HEK293 (cell line): ENCODE results near the gene GPRC5B.

ENCODE experiments used
- CTCF ChIA-PET: fragments of 350-600 bp; formaldehyde crosslinking; extraction: SDS; loops from one replicate; lab custom pipeline; 2021; ENCODE audit warnings: antibody characterized with exemption; lab: Yijun Ruan, JAX
- POLR2A ChIA-PET: fragments of 300-600 bp; formaldehyde crosslinking; extraction: SDS; loops from one replicate; lab custom pipeline; 2020; ENCODE audit warnings: antibody characterized with exemption, inconsistent platforms; lab: Yijun Ruan, JAX
- H3K27ac ChIP-seq: fragments of 200-500 bp; sonication (Bioruptor generic); 2 replicates; pipeline ENCODE4 v1.5.1; 2014; ENCODE audit warnings: low read depth, low read length, control low read depth, inconsistent platforms; ENCODE audit errors: extremely low read depth
- H3K36me3 ChIP-seq, 2 experiments: fragments of 200-500 bp in 1 of 2; sonication (Bioruptor generic) in 1 of 2; 1 replicate in 1 of 2; 2 replicates in 1 of 2; pipeline ENCODE4 v1.5.1; 2014 to 2017; ENCODE audit warnings: inconsistent platforms in 2 of 2, low read length in 2 of 2; ENCODE audit not compliant: control insufficient read depth in 2 of 2, insufficient read depth in 1 of 2
- H3K4me1 ChIP-seq: fragments of 200-500 bp; sonication (Bioruptor generic); 2 replicates; pipeline ENCODE4 v1.5.1; 2014; ENCODE audit warnings: mild to moderate bottlenecking, low read length, inconsistent platforms; ENCODE audit not compliant: control insufficient read depth, insufficient read depth
- H3K4me3 ChIP-seq: 2 replicates; pipeline ENCODE4 v1.5.1; 2011; ENCODE audit warnings: low read depth, mild to moderate bottlenecking, control low read depth, low read length, moderate library complexity
- H3K9me3 ChIP-seq: fragments of 200-500 bp; sonication (Bioruptor generic); 2 replicates; pipeline ENCODE4 v1.5.1; 2014; ENCODE audit warnings: low read depth, low read length, inconsistent platforms; ENCODE audit not compliant: control insufficient read depth, insufficient read depth
- GLI4 ChIP-seq: fragments of 450-650 bp; formaldehyde crosslinking; IDR thresholded peaks from 2 replicates; pipeline ENCODE4 v1.5.1; 2016; ENCODE audit warnings: missing biosample characterization, missing genetic modification characterization
- OSR2 ChIP-seq: fragments of 450-650 bp; formaldehyde crosslinking; IDR thresholded peaks from 2 replicates; pipeline ENCODE4 v1.5.1; 2016; ENCODE audit warnings: missing biosample characterization, missing genetic modification characterization
- SCRT2 ChIP-seq: fragments of 450-650 bp; formaldehyde crosslinking; IDR thresholded peaks from 2 replicates; pipeline ENCODE4 v1.5.1; 2016; ENCODE audit warnings: missing biosample characterization, missing genetic modification characterization
- SP7 ChIP-seq: fragments of 450-650 bp; formaldehyde crosslinking; IDR thresholded peaks from 2 replicates; pipeline ENCODE4 v1.5.1; 2016; ENCODE audit warnings: missing biosample characterization, missing genetic modification characterization
- ZEB2 ChIP-seq: fragments of 450-650 bp; formaldehyde crosslinking; IDR thresholded peaks from 2 replicates; pipeline ENCODE4 v1.5.1; 2016; ENCODE audit warnings: missing biosample characterization, missing genetic modification characterization
- ZIC2 ChIP-seq: fragments of 450-650 bp; formaldehyde crosslinking; IDR thresholded peaks from 2 replicates; pipeline ENCODE4 v1.5.1; 2016; ENCODE audit warnings: missing biosample characterization, missing genetic modification characterization
- ZNF146 ChIP-seq: fragments of 450-650 bp; formaldehyde crosslinking; IDR thresholded peaks from 2 replicates; pipeline ENCODE4 v1.5.1; 2016; ENCODE audit warnings: missing biosample characterization, missing genetic modification characterization
- ZNF266 ChIP-seq: fragments of 450-650 bp; formaldehyde crosslinking; IDR thresholded peaks from 2 replicates; pipeline ENCODE4 v1.5.1; 2016; ENCODE audit warnings: missing biosample characterization, missing genetic modification characterization, low read depth
- ZNF341 ChIP-seq: fragments of 450-650 bp; formaldehyde crosslinking; IDR thresholded peaks from 2 replicates; pipeline ENCODE4; 2016; ENCODE audit warnings: low read depth, missing biosample characterization, missing genetic modification characterization
- ZNF350 ChIP-seq: fragments of 450-650 bp; formaldehyde crosslinking; IDR thresholded peaks from 2 replicates; pipeline ENCODE4 v1.5.0; 2017; ENCODE audit warnings: missing biosample characterization, mild to moderate bottlenecking, missing genetic modification characterization
- ZNF423 ChIP-seq: fragments of 450-650 bp; formaldehyde crosslinking; IDR thresholded peaks from 2 replicates; pipeline ENCODE4 v1.5.1; 2016; ENCODE audit warnings: missing biosample characterization, missing genetic modification characterization
- ZNF473 ChIP-seq: fragments of 450-650 bp; formaldehyde crosslinking; IDR thresholded peaks from 2 replicates; pipeline ENCODE4 v1.5.1; 2017; ENCODE audit warnings: missing biosample characterization, missing genetic modification characterization
- ZNF629 ChIP-seq: fragments of 450-650 bp; formaldehyde crosslinking; IDR thresholded peaks from 2 replicates; pipeline ENCODE4 v1.5.1; 2017; ENCODE audit warnings: missing biosample characterization, missing genetic modification characterization
- ZSCAN16 ChIP-seq: fragments of 450-650 bp; formaldehyde crosslinking; IDR thresholded peaks from 2 replicates; pipeline ENCODE4 v1.5.1; 2016; ENCODE audit warnings: missing biosample characterization, missing genetic modification characterization
- TF ChIP-seq, protein P1 (sequence below): fragments of 450-650 bp; formaldehyde crosslinking; IDR thresholded peaks from 2 replicates; pipeline ENCODE4 v1.5.1; 2016; ENCODE audit warnings: missing biosample characterization, missing genetic modification characterization
- TF ChIP-seq, protein P2 (sequence below): fragments of 450-650 bp; formaldehyde crosslinking; IDR thresholded peaks from 2 replicates; pipeline ENCODE4 v1.5.1; 2017; ENCODE audit warnings: missing biosample characterization, missing genetic modification characterization
- TF ChIP-seq, protein P3 (sequence below): fragments of 450-650 bp; formaldehyde crosslinking; IDR thresholded peaks from 2 replicates; pipeline ENCODE4 v1.5.1; 2016; ENCODE audit warnings: missing biosample characterization, missing genetic modification characterization
- TF ChIP-seq, protein P4 (sequence below): fragments of 450-650 bp; formaldehyde crosslinking; IDR thresholded peaks from 2 replicates; pipeline ENCODE4 v1.5.1; 2016; ENCODE audit warnings: missing biosample characterization, missing genetic modification characterization
- TF ChIP-seq, protein P5 (sequence below): fragments of 450-650 bp; formaldehyde crosslinking; IDR thresholded peaks from 2 replicates; pipeline ENCODE4; 2016; ENCODE audit warnings: missing biosample characterization, missing genetic modification characterization
- TF ChIP-seq, protein P6 (sequence below): fragments of 450-650 bp; formaldehyde crosslinking; IDR thresholded peaks from 2 replicates; pipeline ENCODE4 v1.5.1; 2016; ENCODE audit warnings: missing biosample characterization, missing genetic modification characterization, borderline replicate concordance

The GPRC5B gene

DNA sequence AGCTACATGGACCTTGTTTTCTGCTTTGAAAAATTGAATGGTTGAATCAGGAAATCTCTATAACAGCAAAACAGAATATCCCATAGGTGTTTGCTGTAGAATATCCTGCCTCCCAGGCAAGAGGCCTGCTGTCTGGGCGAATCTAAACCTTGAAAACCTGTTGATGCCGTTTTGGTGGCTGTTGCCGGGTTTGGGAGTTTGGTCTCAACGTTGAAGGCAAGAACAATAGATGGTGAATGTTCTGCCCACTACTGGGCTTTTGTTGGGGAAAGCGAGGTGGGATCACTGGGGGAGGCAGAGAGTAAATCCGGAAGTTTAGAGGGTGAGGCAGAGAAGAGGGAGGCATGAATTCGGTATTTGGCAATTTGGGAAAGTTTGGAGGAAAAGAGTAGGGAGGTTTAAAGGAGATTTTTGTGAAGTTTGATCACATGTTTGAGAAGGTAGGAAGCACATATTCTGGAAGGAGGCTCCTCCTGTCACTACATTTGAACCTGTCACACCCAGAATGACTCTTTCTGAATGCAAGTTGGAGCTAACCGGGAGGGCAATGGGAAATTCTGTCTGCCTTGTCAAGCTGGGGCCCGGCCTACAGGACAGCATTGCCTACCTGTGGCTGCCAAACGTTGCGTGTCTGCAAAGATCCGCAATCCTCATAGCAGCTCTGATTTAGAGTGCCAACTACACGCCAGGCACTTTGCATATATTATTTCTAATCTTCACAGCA is 46.5 kb downstream of the GPRC5B start (continued):
- peak; percentile 58 for TF ChIP-seq SCRT2 (tag by site-specific recombination)
- TF ChIP-seq, protein P1, sequence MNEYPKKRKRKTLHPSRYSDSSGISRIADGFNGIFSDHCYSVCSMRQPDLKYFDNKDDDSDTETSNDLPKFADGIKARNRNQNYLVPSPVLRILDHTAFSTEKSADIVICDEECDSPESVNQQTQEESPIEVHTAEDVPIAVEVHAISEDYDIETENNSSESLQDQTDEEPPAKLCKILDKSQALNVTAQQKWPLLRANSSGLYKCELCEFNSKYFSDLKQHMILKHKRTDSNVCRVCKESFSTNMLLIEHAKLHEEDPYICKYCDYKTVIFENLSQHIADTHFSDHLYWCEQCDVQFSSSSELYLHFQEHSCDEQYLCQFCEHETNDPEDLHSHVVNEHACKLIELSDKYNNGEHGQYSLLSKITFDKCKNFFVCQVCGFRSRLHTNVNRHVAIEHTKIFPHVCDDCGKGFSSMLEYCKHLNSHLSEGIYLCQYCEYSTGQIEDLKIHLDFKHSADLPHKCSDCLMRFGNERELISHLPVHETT: no peak

DNA sequence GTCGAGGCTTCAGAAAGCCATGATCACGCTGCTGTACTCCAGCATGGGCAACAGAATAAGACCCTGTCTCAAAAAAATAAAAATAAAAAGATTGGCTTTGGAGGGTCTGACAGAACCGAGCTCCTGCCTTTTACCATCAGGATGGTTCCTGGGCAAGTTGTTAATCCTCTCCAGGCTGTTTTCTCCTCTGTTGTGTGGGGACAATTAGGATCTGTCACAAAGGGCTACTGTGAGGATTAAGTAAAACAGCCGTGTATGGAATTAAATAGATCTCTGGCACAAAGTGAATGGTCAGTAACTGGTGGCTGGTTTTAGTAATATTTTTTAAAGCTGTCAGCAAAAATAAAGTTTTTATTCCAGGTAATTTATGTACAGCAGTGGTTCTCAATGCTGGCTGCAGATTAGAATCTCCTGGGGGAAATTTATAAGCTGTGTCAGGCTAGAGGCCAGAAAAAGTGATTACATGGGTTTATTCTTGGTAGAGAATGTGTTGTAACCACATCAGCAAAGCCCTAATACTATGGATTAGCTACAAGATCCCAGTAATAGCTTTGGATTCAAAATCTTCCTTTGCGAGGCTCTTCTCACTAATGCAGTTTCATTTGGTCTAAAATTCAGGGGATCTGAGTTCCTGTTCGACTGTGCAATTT is 47.2 kb downstream of the GPRC5B start:
- H3K27ac ChIP-seq: no peak overlapping the region
- no peak for TF ChIP-seq ZNF423 (tag by site-specific recombination)
- TF ChIP-seq, protein P2, sequence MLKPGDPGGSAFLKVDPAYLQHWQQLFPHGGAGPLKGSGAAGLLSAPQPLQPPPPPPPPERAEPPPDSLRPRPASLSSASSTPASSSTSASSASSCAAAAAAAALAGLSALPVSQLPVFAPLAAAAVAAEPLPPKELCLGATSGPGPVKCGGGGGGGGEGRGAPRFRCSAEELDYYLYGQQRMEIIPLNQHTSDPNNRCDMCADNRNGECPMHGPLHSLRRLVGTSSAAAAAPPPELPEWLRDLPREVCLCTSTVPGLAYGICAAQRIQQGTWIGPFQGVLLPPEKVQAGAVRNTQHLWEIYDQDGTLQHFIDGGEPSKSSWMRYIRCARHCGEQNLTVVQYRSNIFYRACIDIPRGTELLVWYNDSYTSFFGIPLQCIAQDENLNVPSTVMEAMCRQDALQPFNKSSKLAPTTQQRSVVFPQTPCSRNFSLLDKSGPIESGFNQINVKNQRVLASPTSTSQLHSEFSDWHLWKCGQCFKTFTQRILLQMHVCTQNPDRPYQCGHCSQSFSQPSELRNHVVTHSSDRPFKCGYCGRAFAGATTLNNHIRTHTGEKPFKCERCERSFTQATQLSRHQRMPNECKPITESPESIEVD (tag by site-specific recombination): peak; percentile 80
- ChIA-PET CTCF (no interaction called here), POLR2A (no interaction called here)
- H3K4me3 ChIP-seq: no peak overlapping the region
- H3K9me3 ChIP-seq: no peaks in the 10 kb centered on the region
- H3K4me1 ChIP-seq: no peaks in the 10 kb centered on the region
- no peaks in the 10 kb centered on the region for H3K36me3 ChIP-seq

DNA sequence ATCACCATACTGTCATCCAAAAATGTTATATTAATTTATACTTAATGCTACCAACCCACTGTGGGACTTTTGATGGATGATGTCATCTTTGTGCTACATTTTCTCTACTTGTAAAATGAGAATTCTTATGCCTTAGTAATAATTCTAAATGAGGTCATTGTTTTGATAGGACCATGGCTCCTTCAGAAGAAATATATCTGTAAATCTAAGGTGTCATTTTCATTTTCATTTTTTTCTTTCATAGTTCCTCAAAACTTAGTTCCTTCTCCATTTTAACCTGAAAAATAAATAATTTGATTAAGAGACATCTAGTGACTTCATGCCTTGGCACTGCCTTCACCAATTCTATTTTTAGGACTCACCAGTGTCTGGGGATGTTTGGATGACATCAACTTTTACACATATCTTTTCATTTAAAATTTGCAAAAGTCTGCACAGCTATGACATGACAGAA is 48.7 kb downstream of the GPRC5B start:
- ChIA-PET CTCF (interaction anchor here (0.7 kb wide), 2 partner anchors 10 to 1118 kb away, joined by 3 read pairs; no protein-coding TSS in a partner anchor), POLR2A (interaction anchor here (0.8 kb wide), 1 partner anchor 12 kb away, joined by 4 read pairs; no protein-coding TSS in a partner anchor)
- TF ChIP-seq ZNF266 (tag by site-specific recombination) (no peak), ZNF629 (peak; percentile 85), SCRT2 (tag by site-specific recombination) (no peak), ZSCAN16 (tag by site-specific recombination) (no peak), OSR2 (tag by site-specific recombination) (peak; percentile 81), ZIC2 (tag by site-specific recombination) (no peak), ZNF350 (tag by site-specific recombination) (no peak), ZNF341 (tag by site-specific recombination) (no peak), GLI4 (tag by site-specific recombination) (no peak), ZEB2 (tag by site-specific recombination) (peak; percentile 63), SP7 (tag by site-specific recombination) (0 out of 2 replicates have a peak, but pooled peaks have one; percentile 19), ZNF146 (tag by site-specific recombination) (no peak), ZNF473 (tag by site-specific recombination) (no peak)
- TF ChIP-seq, protein P3, sequence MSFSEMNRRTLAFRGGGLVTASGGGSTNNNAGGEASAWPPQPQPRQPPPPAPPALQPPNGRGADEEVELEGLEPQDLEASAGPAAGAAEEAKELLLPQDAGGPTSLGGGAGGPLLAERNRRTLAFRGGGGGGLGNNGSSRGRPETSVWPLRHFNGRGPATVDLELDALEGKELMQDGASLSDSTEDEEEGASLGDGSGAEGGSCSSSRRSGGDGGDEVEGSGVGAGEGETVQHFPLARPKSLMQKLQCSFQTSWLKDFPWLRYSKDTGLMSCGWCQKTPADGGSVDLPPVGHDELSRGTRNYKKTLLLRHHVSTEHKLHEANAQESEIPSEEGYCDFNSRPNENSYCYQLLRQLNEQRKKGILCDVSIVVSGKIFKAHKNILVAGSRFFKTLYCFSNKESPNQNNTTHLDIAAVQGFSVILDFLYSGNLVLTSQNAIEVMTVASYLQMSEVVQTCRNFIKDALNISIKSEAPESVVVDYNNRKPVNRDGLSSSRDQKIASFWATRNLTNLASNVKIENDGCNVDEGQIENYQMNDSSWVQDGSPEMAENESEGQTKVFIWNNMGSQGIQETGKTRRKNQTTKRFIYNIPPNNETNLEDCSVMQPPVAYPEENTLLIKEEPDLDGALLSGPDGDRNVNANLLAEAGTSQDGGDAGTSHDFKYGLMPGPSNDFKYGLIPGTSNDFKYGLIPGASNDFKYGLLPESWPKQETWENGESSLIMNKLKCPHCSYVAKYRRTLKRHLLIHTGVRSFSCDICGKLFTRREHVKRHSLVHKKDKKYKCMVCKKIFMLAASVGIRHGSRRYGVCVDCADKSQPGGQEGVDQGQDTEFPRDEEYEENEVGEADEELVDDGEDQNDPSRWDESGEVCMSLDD (tag by site-specific recombination): no peak
- TF ChIP-seq, protein P4, sequence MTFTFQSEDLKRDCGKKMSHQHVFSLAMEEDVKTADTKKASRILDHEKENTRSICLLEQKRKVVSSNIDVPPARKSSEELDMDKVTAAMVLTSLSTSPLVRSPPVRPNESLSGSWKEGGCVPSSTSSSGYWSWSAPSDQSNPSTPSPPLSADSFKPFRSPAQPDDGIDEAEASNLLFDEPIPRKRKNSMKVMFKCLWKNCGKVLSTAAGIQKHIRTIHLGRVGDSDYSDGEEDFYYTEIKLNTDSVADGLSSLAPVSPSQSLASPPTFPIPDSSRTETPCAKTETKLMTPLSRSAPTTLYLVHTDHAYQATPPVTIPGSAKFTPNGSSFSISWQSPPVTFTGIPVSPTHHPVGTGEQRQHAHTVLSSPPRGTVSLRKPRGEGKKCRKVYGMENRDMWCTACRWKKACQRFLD (tag by site-specific recombination): no peak
- TF ChIP-seq, protein P1: peak; percentile 35; the same call in 1 of the 2 replicates
- TF ChIP-seq, protein P5, sequence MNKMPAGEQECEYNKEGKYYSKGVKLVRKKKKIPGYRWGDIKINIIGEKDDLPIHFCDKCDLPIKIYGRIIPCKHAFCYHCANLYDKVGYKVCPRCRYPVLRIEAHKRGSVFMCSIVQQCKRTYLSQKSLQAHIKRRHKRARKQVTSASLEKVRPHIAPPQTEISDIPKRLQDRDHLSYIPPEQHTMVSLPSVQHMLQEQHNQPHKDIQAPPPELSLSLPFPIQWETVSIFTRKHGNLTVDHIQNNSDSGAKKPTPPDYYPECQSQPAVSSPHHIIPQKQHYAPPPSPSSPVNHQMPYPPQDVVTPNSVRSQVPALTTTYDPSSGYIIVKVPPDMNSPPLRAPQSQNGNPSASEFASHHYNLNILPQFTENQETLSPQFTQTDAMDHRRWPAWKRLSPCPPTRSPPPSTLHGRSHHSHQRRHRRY (tag by site-specific recombination): no peak
- TF ChIP-seq, protein P6, sequence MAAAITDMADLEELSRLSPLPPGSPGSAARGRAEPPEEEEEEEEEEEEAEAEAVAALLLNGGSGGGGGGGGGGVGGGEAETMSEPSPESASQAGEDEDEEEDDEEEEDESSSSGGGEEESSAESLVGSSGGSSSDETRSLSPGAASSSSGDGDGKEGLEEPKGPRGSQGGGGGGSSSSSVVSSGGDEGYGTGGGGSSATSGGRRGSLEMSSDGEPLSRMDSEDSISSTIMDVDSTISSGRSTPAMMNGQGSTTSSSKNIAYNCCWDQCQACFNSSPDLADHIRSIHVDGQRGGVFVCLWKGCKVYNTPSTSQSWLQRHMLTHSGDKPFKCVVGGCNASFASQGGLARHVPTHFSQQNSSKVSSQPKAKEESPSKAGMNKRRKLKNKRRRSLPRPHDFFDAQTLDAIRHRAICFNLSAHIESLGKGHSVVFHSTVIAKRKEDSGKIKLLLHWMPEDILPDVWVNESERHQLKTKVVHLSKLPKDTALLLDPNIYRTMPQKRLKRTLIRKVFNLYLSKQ (tag by site-specific recombination): no peak

More for the DNA sequence above, 48.7 kb downstream of the GPRC5B start:
- H3K4me3 ChIP-seq: no peak overlapping the region
- no peak overlapping the region for H3K27ac ChIP-seq
- no peaks in the 10 kb centered on the region for H3K4me1 ChIP-seq
- H3K36me3 ChIP-seq: no peaks in the 10 kb centered on the region
- H3K9me3 ChIP-seq: no peaks in the 10 kb centered on the region
